Mesodermal cell (in vitro differentiated cells): Measurements from ENCODE around the gene TUBA3C.

Source experiments
- H3K27ac ChIP-seq: 2 replicates; pipeline ENCODE4 v1.7.0; 2013; ENCODE audit warnings: mild to moderate bottlenecking, low read depth, low read length, moderate library complexity; ENCODE audit not compliant: severe bottlenecking
- H3K36me3 ChIP-seq: 2 replicates; pipeline ENCODE4 v1.7.1; 2013; ENCODE audit warnings: mild to moderate bottlenecking, low read length, moderate library complexity; ENCODE audit not compliant: control insufficient read depth, insufficient read depth
- H3K4me1 ChIP-seq: one replicate; pipeline ENCODE4 v1.7.1; 2013; ENCODE audit warnings: mild to moderate bottlenecking, low read length; ENCODE audit not compliant: insufficient read depth, control insufficient read depth, poor library complexity, severe bottlenecking
- H3K4me3 ChIP-seq: 2 replicates; pipeline ENCODE4 v1.7.0; 2013; ENCODE audit warnings: low read length, control low read depth, mild to moderate bottlenecking; ENCODE audit not compliant: insufficient read depth, poor library complexity, severe bottlenecking; ENCODE audit errors: extremely low read depth
- H3K9me3 ChIP-seq: 2 replicates; pipeline ENCODE4 v1.7.1; 2013; ENCODE audit warnings: mild to moderate bottlenecking, low read length, moderate library complexity; ENCODE audit not compliant: control insufficient read depth
- WGBS, 2 experiments: methylation state at CpG; one replicate each; pipeline ENCODE4 v1.1.5; 2013; ENCODE audit warnings: missing lambda C conversion rate in 2 of 2; ENCODE audit not compliant: insufficient coverage in 2 of 2; 5-methylcytosine and 5-hydroxymethylcytosine counted together

TUBA3C gene

GRCh38 chr13:19161308-19161707, 20.3 kb downstream of the TUBA3C start:
- H3K4me1 ChIP-seq = no peaks in the 10 kb centered on the region
- H3K27ac ChIP-seq = no peak overlapping the region
- no peaks in the 10 kb centered on the region for H3K36me3 ChIP-seq
- peaks cover 70% of the 10 kb centered on the region for H3K9me3 ChIP-seq
- 52 to 66% methylated on average over 2 to 5 of the region's 5 CpGs for WGBS, 2 experiments
- H3K4me3 ChIP-seq = no peak overlapping the region

DNA sequence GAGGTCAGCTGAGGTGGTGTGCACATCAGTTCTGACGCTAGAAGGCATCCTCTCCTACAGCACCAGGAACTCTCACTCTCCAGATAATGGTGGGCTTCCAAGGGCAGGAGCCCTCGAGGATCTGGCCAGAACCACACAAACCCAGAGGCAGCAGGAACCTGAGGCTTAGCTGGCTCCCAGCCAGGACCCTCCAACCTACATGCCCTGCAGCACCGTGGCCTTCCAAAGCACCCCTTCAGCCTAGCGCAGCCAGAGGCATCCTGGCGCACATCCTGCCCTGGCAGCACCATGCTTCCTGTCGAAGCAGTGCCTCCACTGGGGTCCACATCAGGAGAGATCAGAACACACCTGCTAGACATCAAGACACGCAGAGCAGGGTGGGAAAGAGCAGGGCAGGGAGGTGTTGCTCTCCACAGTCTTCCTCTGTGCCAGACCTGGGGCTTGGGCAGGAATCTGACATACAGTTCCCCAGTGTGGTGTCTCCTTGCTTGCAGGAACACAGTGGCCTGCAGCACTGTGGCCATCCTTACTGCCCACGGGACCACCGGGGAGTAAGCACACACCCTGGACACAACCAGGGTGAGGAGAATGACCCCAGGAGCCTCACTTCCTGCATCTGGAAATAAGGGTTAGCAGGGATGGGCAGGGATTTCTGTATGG, 21.7 kb downstream of the TUBA3C start:
- WGBS, 2 experiments = 63 to 72% methylated on average over 7 to 8 of the region's 9 CpGs
- no peaks in the 10 kb centered on the region for H3K36me3 ChIP-seq
- H3K4me1 ChIP-seq = no peaks in the 10 kb centered on the region
- H3K27ac ChIP-seq = no peak overlapping the region
- H3K4me3 ChIP-seq = no peak overlapping the region
- peaks cover 79% of the 10 kb centered on the region for H3K9me3 ChIP-seq

DNA sequence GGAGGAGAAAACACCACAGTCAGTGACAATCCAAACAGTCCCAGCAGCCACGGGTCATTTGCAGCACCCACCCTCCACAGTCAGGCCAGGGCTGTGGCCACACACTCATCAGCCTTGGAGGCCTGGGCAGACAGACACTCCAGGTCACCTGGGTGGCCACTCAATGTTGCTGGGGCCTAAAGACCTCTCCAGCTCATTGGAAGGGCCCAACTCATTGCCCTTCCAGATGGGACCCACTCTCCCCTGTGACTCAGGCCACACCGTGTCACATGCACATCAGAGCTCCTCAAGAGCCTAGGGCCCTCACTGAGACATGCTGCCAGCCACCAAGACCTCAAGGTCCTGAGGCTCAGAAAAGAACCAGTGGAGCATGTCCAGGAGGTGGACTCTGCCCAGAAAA, 22.4 kb downstream of the TUBA3C start:
- no peak overlapping the region for H3K27ac ChIP-seq
- no peak overlapping the region for H3K4me3 ChIP-seq
- no peaks in the 10 kb centered on the region for H3K4me1 ChIP-seq
- no peaks in the 10 kb centered on the region for H3K36me3 ChIP-seq
- WGBS, 2 experiments = 47 to 60% methylated on average over 2 of the region's 2 CpGs
- H3K9me3 ChIP-seq = peaks cover 85% of the 10 kb centered on the region

GRCh38 chr13:19158526-19159174, 23.0 kb downstream of the TUBA3C start:
- Histone ChIP-seq H3K27ac (no peak overlapping the region), H3K4me1 (no peaks in the 10 kb centered on the region), H3K36me3 (no peaks in the 10 kb centered on the region), H3K9me3 (peaks cover 86% of the 10 kb centered on the region), H3K4me3 (no peak overlapping the region)
- WGBS, 2 experiments = 39 to 51% methylated on average over 3 to 7 of the region's 9 CpGs

DNA sequence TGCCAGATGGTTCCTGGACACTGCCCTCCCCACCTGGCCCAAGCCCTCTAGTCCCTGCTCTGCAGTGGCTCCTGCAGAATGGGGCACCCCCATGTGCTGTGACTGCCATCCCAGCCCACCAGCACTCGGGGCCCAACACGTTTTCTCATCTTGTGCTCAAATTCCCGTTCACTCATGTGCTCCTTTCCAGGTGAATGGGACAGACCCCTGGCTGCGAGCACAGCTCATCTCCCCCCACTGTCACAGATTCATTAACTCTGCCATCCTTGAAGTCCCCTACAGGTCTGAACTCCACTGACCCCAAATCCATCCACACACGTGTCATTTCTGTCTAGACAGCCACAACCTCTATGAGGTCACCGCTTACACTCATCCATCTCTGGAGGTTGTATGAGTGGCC, 23.6 kb downstream of the TUBA3C start:
- 41 to 54% methylated on average over 4 to 5 of the region's 6 CpGs for WGBS, 2 experiments
- no peaks in the 10 kb centered on the region for H3K36me3 ChIP-seq
- H3K9me3 ChIP-seq = peaks cover 93% of the 10 kb centered on the region

DNA sequence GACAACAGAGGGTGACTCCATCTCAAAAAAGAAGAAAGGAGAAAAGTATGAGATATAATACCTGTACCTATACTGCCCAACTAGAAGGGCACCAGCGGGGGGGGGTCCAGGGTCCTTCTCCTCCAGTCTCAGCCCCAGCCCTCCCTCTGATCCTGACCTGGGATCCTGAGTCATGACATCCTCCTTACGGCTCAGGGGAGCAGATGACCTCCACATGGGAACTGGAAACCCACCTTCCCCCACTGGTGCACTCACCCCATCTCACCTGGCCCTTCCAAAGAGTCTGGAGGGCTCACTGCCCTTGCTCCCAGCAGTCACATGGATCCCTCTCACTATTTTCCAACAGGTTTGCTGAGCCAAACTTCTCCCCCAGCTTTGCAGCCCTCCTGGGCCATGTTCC, 24.2 kb downstream of the TUBA3C start:
- no peak overlapping the region for H3K4me3 ChIP-seq
- no peak overlapping the region for H3K27ac ChIP-seq
- WGBS, 2 experiments = 44 to 60% methylated on average over 2 of the region's 2 CpGs

More for the DNA sequence above, 23.6 kb downstream of the TUBA3C start:
- Histone ChIP-seq H3K4me1 (no peaks in the 10 kb centered on the region), H3K4me3 (no peak overlapping the region), H3K27ac (no peak overlapping the region)

DNA sequence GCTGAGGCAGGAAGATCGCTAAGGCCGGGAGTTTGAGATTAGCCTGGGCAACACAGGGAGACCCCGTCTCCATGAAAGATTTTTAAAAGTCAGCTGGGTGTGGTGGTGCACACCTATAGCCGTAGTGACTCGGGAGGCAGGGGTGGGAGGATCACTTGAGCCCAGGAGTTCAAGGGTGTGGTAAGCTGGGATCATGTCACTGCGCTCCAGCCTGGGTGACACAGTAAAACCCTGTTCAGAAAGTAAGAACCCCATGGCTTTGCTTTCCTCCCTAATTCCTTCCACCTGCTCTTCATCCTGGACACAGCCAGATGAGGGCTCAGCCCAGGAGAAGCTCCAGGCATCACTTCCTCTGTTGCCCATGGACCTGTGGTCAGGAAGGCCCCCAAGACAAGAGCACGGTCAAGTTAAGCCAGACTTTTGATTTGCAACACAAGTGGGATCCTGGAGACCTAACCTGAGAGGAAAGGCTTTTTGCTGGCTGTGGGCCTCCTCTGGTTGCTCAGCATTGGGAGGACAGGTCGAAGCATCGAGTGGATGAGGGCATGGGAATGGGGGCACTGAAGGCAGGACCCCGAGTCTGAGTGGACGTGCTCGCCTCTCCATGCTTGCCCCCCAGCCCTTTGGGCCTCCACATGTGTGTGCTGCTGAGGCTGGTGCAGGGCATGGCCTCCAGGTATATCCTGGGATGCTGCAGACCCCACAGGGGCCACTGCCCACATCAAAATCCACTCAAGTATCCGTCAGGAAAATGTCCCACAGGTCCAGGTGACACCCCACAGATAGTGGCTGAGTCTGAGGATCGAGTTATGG, 25.4 kb downstream of the TUBA3C start:
- H3K9me3 ChIP-seq = peaks cover 92% of the 10 kb centered on the region
- H3K4me1 ChIP-seq = no peaks in the 10 kb centered on the region
- no peak overlapping the region for H3K27ac ChIP-seq
- H3K4me3 ChIP-seq = no peak overlapping the region
- no peaks in the 10 kb centered on the region for H3K36me3 ChIP-seq
- 49 to 69% methylated on average over 11 to 12 of the region's 14 CpGs for WGBS, 2 experiments

More for the DNA sequence above, 24.2 kb downstream of the TUBA3C start:
- H3K9me3 ChIP-seq = peaks cover 93% of the 10 kb centered on the region
- H3K36me3 ChIP-seq = no peaks in the 10 kb centered on the region
- no peaks in the 10 kb centered on the region for H3K4me1 ChIP-seq

DNA sequence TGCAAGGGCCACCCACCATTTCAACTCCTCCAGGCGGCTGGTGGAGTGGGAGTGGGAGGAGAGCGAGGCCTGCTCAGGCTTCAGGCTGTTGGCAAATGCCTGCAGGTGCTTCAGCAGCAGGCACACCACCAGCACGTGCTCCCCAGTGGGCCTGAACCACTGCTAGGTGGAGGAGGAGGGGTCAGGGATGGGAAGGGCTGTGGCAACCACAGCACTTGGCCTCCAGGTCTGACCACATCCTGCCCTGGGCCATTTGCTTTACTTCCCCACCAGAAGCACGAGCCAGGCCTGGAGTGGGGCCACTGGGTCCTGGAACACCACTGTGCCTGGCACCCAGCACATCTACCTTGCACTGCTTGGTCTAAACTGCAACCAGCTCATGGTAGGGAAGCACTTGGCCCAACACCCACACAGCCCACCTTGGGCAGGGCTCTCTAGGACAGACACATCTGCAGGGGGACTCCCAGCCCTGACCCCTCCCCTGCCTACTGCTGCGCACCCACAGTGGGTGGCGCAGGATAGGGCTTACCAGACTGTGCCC, 26.2 kb downstream of the TUBA3C start:
- Histone ChIP-seq H3K36me3 (no peaks in the 10 kb centered on the region), H3K4me1 (no peaks in the 10 kb centered on the region), H3K4me3 (no peak overlapping the region), H3K27ac (no peak overlapping the region), H3K9me3 (peaks cover 92% of the 10 kb centered on the region)
- 50 to 68% methylated on average over 3 to 4 of the region's 6 CpGs for WGBS, 2 experiments

- H3K36me3 ChIP-seq = no peaks in the 10 kb centered on the region
- 46 to 63% methylated on average over 3 to 6 of the region's 7 CpGs for WGBS, 2 experiments
- peaks cover 90% of the 10 kb centered on the region for H3K9me3 ChIP-seq
Observed at GRCh38 chr13:19154843-19155242, 26.8 kb downstream of the TUBA3C start.

GRCh38 chr13:19153782-19154450, 27.7 kb downstream of the TUBA3C start:
- Histone ChIP-seq H3K9me3 (peaks cover 89% of the 10 kb centered on the region), H3K27ac (no peak overlapping the region)

More at GRCh38 chr13:19154843-19155242, 26.8 kb downstream of the TUBA3C start:
- Histone ChIP-seq H3K4me3 (no peak overlapping the region), H3K27ac (no peak overlapping the region), H3K4me1 (no peaks in the 10 kb centered on the region)

More at GRCh38 chr13:19153782-19154450, 27.7 kb downstream of the TUBA3C start:
- Histone ChIP-seq H3K36me3 (no peaks in the 10 kb centered on the region), H3K4me1 (no peaks in the 10 kb centered on the region), H3K4me3 (no peak overlapping the region)
- 69 to 86% methylated on average over 9 of the region's 9 CpGs for WGBS, 2 experiments
